ENCODE results near the gene ANKRD37.
"Not testable (repeated sequence)": the region's sequence is repeated elsewhere in the genome, so short reads cannot be mapped to it uniquely, and the experiment has no call there.

The ANKRD37 gene, protein sequence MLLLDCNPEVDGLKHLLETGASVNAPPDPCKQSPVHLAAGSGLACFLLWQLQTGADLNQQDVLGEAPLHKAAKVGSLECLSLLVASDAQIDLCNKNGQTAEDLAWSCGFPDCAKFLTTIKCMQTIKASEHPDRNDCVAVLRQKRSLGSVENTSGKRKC

DNA sequence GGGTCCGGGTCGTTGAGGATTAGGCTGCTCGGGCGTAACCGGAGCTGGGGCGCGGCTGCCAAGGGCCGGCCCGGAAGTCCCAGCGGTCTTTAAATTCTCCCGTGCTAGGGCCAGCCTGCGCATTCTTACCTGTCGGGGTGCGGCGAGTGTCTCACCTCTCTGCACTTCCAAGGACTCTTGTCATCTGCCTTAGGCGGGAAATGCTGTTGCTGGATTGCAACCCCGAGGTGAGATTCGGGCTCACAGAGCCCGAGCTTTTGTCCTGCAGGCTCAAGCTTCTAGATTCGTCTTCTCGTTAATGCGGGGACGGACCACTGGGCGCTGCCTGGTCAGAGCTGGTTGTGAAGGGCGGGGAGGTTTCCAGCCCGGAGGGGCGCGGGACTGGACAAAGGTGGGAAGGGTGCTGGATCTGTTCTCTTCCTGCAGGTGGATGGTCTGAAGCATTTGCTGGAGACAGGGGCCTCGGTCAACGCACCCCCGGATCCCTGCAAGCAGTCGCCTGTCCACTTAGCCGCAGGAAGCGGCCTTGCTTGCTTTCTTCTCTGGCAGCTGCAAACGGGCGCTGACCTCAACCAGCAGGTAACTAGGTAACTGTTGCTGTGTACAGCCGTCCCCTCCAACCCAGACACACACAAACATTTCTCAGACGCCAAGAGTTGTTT lies at the start of gene ANKRD37:
TSS of gene ANKRD37 (plus strand) at position 118 of the 662 bp plus-strand sequence. CDS start at position 201, 83 bp downstream.
- no peak for DNase-seq

- no peak for DNase-seq
These were observed 49.6 kb upstream of the ANKRD37 start for GRCh38 chr4:185346975-185347601.

DNA sequence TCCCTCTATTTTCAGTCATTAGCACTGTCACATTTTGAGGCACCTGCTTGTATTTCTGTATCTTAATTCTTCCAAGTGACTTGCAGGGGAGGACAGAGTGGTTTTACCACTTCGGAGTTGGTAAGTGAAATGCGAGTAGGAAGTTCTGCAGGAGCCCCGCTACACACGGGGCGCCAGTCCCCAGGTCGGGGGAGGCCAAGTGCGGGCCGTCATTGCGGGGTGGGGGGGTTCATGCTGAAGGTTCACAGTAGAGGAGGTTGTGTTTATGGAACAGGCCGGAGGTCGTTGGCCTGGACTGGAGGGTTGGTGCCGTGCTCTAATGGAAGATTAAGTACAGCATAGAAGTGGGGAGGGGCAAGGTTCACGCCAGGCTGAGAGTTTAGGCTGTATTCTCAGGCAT lies 45.0 kb upstream of the ANKRD37 start:
- DNase-seq, result no peak

GRCh38 chr4:185352202-185352601 lies 44.4 kb upstream of the ANKRD37 start:
- DNase-seq, result no peak

DNA sequence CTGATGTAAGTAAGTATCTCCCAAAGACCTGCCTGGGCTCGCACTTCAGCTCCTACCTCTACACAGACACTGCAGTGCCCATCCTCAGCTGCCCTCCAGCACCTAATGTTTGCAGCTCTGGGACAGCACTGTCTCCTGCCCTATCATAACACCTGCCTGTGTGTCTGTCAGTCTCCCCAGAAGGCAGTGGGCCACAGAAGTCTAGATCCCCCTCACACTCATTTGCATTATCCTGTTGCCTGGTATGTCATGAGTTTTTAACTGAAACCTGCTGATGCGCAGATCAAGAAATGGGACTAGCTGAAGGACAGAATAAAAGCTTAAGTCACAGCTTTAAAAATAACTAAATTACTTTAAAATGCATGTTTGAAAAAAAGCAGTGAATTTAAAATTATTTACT lies 43.9 kb upstream of the ANKRD37 start:
- no peak for DNase-seq

- no peak for DNase-seq
These were observed 39.4 kb upstream of the ANKRD37 start for GRCh38 chr4:185357211-185357610.

GRCh38 chr4:185357733-185358440 lies 38.8 kb upstream of the ANKRD37 start:
- DNase-seq, result no peak

GRCh38 chr4:185358514-185358913 lies 38.1 kb upstream of the ANKRD37 start:
- DNase-seq, result no peak

DNA sequence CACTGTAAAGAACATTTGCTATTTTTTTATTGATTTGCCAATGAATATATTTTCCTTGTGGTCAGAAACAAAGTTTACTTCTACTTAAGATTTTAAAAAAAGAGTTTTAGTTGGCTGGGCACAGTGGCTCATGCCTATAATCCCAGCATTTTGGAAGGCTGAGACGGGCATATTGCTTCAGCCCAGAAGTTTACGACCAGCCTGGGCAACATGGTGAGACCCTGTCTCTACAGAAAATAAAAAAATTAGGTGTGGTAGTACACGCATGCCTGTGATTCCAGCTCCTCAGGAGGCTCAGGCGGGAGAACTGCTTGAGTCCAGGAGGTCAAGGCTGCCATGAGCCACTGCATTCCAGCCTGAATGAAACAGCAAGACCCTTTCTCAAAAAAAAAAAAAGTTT lies 37.7 kb upstream of the ANKRD37 start:
- DNase-seq, result no peak

DNA sequence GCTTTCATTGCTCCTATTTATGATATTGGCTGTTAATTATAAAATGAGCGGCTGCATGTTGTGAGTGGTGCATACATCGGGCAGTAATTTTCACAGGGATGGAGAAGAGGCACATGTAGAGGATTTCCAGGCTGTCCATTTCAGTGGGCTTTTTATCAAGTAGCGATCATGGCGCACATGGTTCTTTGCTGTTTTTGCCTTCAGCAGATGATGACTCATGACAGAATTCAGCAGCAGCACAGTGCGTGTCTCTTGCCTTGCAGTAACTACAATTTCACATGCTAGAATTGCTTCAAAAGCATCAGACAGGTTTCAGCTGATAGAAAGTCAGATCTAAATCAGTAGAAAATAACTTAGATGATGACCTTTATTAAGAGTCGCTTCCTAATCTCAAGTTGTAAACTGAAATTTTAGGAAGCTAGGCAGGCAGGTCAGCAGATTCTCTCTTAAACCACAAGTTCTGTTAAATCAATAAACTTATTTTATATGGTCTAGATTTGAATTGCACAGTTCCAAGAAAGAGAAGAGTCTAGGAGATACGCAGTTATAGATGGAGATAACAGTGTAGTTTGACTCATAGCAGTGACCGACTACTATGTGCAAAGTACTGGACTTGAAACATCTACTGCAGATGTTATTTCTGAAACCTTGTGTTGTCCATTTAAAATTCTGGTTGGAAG lies 36.7 kb upstream of the ANKRD37 start:
- no peak for DNase-seq

DNA sequence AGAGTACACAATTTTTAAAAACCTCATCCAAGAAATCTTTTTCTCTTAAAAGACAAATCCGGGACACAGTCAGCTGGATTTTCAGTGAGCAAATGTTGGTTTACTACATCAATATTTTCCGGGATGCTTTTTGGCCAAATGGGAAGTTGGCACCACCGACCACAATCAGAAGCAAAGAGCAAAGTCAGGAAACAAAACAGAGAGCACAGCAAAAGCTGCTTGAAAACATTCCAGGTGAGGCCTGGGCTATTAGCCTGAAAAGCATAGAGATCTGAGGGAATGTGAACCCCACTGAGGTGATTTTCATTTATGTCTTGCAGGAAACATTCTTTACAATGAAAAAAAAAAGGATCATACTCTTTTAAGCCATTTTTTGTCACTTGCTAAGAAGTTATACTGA lies 34.8 kb upstream of the ANKRD37 start:
- DNase-seq, result no peak

DNA sequence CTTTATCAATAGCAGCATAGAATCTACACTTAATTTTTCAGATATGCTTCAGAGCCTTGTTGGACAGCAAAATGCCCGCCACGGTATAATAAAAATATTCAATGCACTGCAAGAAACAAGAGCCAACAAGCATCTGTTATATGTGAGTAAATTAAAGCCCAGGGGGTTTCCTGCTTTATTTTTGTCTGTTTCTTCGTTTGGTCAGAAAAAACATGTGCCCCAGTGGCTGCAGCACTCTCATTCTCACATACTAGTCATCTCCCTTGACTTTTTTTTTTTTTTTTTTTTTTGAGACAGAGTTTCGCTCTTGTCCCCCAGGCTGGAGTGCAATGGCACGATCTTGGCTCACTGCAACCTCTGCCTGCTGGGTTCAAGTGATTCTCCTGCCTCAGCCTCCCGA lies 34.1 kb upstream of the ANKRD37 start:
- DNase-seq, result not testable (repeated sequence)

DNA sequence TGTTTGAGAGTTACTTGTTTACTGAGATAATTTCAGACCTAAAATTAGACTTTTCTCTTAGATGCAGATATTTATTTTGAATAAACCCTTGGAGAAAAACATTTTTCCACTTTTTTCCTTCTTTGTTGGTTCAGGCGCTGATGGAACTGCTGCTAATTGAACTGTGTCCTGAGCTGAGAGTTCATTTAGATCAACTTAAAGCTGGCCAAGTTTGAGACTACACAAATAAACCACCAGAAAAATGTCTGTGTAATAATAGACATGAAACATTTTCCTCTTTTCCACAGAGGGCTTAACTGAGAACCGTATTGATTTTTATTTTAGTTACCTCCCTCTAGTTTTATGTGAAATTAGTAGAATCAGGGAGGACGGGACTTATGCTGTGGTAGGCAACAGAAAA lies 33.4 kb upstream of the ANKRD37 start:
- no peak for DNase-seq

- no peak for DNase-seq
These were observed 31.8 kb upstream of the ANKRD37 start for GRCh38 chr4:185364886-185365285.

DNA sequence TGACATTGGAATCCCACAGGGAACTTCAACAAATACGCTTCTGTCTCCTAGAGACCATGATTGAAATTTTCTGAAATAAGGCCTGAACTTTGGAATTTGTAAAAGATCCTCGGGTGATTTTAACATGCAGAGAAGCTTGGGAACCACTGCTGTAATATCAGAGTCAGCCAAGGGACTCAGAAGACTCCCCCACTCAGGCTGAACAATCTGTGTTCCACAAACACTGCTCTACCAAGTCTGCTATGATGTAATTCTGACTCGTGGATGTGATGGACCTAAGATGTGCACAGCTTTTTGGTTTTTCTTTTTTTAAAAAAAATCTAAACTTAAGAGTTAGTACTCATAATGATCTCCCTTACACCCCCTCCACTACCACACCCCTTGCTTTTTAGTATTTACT lies 26.9 kb upstream of the ANKRD37 start:
- DNase-seq, result no peak

DNA sequence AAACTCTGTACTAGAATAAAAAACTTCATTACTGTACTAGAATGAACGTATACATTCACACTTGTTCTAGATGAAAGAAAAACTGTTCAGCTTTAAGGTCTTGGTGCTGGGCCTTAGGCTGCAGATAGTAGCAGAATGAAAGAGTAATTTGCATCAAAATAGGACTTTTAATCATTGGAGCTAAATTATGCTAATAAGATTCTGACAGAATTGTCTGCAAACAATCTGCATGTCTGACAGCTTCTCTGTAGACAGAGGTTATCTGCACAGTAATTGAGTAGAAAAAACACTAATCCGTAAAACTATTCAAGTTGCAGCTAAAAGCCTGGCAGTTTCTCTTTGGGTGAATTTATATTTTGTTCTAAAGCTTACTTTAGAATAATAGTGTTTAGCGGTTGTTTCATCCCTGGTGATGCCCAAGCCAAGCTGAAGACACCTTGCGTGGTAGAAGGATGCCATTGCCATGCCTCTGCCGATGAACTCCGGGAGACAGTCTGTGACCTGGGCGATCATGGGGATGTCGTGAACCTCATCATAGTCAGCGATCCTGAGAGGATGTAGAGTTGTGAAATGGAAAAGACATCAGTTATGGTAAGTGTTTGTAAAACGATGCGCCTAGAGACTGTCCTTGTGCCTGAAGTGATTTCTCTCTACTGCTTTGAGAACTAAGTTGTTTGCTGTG lies 26.2 kb upstream of the ANKRD37 start:
- DNase-seq, result no peak

DNA sequence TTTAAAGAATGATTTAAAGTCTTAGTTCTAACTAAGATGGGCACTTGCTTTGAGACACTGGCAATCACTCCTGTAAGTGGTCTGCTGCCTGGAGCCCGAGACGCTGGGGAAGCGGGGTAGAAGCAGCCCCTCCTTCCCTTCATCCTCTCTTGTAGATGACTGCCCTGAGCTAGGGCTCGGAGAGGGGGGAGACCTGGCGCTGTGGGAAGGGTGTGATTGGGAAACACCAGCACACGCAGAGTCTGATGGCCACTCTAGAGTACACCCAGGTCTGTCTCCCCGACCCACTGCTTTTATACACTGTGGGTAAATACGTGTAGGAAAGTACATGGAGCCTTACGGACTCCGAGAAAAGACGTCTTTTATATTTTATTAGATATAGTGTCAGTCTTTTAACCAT lies 24.9 kb upstream of the ANKRD37 start:
- DNase-seq, result no peak

DNA sequence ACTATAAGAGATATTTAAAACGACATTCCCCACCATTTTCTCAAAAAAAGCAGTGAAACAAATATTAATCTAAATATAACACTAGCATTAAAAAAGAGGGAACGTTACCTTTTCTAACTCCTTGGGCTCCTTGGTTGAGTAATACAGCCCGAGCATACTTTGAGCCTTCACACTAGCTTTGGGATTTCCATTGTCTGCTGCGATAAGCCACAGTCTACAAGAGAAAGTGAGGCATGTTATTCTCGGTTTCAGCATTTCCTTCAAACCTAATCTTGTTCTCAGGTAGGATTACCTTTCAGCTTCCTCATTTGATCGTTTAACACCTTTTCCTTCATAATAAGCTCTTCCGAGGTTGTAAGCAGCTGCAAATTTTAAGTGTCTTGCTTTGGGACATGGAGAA lies 22.6 kb upstream of the ANKRD37 start:
- no peak for DNase-seq

GRCh38 chr4:185374573-185374972 lies 22.1 kb upstream of the ANKRD37 start:
- no peak for DNase-seq

DNA sequence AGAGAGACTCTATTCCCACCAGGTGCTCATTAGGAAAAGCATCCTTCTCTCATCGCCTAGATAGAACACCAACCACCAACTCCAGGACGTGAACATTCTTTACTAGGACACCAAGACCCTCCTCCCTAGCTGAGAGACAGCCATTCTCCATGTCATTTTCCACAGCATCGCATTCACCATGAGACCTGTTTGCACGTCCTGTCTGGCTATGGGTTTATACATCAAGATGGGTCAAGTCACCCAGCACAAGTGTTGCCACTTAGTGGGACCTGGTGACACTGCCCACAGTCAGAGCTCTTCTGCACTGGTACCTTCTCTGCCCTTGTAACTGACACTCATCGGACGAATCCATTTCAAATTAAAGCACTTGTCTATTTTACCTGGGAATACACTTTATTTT lies 18.4 kb upstream of the ANKRD37 start:
- no peak for DNase-seq

DNA sequence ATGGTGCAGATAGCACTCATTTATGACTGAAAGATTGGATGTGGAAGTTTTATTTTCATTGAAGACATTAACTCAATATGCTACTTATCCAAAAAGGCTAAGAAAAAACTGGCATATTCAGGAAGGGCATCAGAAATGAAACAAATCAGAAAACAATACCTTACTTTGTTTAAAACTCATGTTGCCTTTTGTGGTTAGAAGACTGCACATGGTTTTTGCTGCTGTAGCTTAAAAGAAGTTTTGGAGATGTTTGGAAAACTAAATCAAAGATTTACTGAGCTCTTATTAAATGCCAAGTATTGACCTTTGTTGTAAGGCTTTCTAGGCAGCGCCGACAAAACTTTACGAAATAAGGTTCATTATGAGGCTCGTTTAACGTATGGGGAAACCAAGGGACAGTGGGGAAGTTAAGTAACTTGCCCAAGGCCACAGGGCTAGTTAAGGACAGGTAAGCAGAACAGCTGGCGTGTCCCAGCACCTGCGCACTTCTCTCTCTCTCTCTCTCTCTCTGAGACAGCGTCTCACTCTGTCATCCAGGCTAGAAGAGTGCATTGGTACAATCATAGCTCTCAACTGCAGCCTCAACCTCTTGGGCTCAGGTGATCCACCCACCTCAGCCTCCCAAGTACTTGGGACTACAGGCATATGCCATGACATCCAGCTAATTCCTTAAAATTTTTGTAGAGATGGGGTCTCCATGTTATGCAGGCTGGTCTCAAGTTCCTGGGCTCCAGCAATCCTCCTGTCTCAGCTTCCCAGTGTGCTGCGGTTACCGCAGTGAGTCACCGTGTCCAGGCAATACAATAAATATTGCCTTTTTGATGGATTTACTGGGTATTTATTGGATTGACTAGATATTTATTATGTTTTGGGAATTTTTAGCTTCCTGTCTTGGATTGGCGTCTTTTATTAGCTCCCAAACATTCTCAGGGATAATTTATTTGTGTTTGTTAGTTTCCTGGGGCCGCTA lies 17.0 kb upstream of the ANKRD37 start:
- DNase-seq, result no peak

DNA sequence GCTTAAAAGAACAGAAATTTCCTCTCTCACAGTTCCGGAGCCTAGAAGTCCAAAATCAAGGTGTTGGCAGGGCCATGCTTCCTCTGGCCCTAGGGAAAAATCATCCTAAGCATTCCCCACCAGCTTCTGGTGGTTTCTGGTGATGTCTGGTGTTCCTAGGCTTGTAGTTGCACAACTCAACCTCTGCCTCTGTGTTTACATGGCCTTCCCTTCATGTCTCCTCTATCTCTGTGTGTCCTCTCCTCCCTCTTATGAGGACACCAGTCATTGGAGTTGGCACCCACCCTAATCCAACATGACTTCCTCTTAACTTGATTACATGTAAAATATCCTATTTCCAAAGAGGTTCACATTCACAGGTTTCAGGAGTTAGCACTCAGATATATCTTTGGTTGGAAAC lies 16.3 kb upstream of the ANKRD37 start:
- no peak for DNase-seq
